AG09309 (cell line): ENCODE data around the gene LATS2.

Experiments used
- DNase-seq: peaks from one replicate; pipeline ENCODE4 v3.0.0-alpha.2; 2010; ENCODE audit warnings: low read depth
- H3K4me3 ChIP-seq: 2 replicates; pipeline ENCODE4 v1.5.1; 2011; ENCODE audit warnings: mild to moderate bottlenecking, low read depth, low read length, moderate library complexity; ENCODE audit not compliant: control insufficient read depth
- TF ChIP-seq, protein P1 (sequence below): IDR thresholded peaks from 2 replicates; pipeline ENCODE4 v1.5.1; 2011; ENCODE audit warnings: mild to moderate bottlenecking, low read depth, low read length, inconsistent platforms; ENCODE audit not compliant: insufficient read depth, control insufficient read depth; ENCODE audit errors: missing control alignments

LATS2 gene

DNA sequence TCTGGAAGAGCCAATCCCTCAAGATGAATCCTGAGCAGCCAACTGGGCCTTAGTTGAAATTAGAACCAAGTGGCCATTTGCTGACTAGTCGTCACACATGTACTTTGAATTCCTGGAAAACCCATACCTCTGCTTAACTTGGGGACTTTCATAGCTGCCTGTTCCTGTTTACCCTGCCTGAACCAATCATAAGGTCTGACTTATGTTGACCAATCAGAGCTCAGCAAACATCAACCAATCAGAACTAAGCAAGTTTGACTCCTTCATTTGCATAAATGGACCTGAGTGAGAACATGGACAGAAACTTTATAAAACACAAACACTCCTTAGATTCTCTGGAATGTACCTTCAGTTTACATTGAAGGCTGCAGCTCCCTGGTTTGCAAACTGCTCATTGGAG lies 50.8 kb downstream of the LATS2 start:
- TF ChIP-seq, protein P1, sequence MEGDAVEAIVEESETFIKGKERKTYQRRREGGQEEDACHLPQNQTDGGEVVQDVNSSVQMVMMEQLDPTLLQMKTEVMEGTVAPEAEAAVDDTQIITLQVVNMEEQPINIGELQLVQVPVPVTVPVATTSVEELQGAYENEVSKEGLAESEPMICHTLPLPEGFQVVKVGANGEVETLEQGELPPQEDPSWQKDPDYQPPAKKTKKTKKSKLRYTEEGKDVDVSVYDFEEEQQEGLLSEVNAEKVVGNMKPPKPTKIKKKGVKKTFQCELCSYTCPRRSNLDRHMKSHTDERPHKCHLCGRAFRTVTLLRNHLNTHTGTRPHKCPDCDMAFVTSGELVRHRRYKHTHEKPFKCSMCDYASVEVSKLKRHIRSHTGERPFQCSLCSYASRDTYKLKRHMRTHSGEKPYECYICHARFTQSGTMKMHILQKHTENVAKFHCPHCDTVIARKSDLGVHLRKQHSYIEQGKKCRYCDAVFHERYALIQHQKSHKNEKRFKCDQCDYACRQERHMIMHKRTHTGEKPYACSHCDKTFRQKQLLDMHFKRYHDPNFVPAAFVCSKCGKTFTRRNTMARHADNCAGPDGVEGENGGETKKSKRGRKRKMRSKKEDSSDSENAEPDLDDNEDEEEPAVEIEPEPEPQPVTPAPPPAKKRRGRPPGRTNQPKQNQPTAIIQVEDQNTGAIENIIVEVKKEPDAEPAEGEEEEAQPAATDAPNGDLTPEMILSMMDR = no peak
- H3K4me3 ChIP-seq = no peak overlapping the region
- no peak for DNase-seq

GRCh38 chr13:21009036-21009435 lies 52.4 kb downstream of the LATS2 start:
- TF ChIP-seq, protein P1 = no peak
- DNase-seq = no peak

GRCh38 chr13:21008026-21008425 lies 53.4 kb downstream of the LATS2 start:
- H3K4me3 ChIP-seq = no peak overlapping the region
- TF ChIP-seq, protein P1 = no peak
- no peak for DNase-seq

More at GRCh38 chr13:21009036-21009435, 52.4 kb downstream of the LATS2 start:
- no peak overlapping the region for H3K4me3 ChIP-seq

GRCh38 chr13:21006141-21007005 lies 55.0 kb downstream of the LATS2 start:
- TF ChIP-seq, protein P1 = no peak
- no peak for DNase-seq
- no peak overlapping the region for H3K4me3 ChIP-seq

GRCh38 chr13:21005193-21005592 lies 56.2 kb downstream of the LATS2 start:
- TF ChIP-seq, protein P1 = no peak
- H3K4me3 ChIP-seq = no peak overlapping the region
- DNase-seq = no peak

DNA sequence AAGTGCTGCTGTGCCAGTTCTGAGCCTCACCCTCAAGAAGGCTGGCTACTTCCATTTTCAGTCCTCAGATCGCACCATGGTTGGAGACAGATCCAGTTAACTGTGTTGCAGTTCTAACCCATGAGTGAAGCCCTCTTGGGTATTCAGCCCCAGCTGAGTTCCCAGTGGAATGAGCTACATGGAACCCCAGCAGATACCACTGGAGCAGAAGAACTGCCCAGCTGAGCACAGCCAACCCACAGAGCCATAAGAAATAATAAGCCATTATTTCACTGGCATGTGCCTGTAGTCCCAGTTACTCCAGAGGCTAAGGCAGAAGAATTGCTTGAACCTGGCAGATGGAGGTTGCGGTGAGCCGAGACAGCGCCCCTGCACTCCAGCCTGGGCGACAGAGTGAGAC lies 59.9 kb downstream of the LATS2 start:
- no peak for DNase-seq
- H3K4me3 ChIP-seq = no peak overlapping the region
- TF ChIP-seq, protein P1 = no peak

- DNase-seq = no peak
- TF ChIP-seq, protein P1 = no peak
- no peak overlapping the region for H3K4me3 ChIP-seq
Measured at GRCh38 chr13:21000647-21001046, 60.7 kb downstream of the LATS2 start.
